GM21529 (cell line): ENCODE measurements around the gene SPATA18.
"Not testable (repeated sequence)": the region's sequence is repeated elsewhere in the genome, so short reads cannot be mapped to it uniquely, and the experiment has no call there.

Source experiments
- ATAC-seq: cut with Tn5 transposase; IDR thresholded peaks from one replicate; pipeline ENCODE4 v1.9.1; 2021; ENCODE audit not compliant: unreplicated experiment

SPATA18 gene

DNA sequence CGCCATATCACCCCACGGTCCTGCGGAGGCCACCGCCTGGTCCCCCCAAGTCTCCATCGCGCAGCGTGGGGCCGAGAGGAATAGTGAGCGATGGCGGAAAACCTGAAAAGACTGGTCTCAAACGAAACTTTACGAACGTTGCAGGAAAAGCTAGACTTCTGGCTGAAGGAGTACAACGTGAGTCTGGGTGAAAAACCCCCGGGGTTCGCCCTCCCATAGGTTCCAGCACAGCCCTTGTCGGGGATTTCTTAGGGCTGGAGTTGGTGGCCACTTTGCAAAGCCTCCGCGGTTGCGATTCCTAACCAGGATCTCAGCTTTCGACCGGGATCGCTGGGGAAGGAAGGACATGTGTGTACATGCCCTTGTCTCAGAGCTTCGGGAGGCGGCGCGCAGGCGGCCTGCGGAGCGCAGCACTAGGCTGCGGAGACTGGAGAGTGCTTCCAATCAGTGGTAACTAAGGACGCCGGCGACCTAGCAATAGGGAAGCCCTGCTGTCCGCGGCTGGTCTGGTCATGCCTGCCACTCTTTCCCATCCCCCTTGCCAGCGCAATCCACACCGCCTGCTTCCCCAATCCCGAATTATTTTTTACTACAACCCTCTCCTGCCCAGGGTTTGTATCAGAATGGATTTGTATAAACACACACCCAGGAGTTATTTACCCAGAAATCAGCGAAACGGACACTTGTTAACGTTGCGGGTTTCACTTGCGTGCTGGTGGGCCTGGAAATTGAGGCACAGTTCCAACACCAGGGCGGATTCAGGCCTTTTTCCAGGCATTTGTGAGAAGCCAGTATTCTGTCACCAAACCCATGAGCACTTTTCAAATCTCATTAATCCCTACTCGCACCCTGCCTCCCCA lies 741 bp downstream of the SPATA18 start:
- peak; percentile 59 for ATAC-seq

DNA sequence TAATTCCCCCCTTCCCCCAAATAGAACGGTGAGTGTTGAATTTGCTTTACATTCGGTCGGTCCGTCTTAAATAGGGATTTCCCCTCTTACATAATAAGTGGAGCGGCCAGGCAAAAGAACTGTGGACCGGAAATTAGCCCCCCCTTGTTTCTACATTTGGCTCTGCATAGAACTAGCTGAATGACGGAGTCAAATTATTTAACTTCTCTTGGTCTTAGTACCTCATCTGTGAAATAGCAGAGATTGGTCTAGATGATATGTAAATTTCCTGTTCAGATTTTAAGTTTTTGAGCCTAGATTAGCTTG lies 1.3 kb downstream of the SPATA18 start:
- ATAC-seq = peak; percentile 67

DNA sequence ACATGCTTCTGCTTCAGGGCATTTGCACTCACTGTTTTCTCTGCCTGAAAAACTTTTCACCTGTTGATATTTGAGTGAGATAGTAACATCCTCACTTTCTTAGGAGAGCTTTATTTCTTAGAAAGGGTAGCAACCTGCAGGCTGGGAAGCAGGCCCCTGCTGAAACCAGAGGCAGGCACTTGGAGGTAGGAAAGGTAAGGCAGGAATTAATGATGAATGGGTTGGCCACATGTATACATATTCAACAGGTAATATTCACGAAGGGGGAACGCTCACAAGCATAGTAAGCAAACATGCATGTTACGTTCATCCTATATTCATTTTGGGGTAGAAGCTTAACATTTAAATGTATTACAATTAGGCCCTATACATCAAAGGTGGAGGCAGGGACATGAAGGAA lies 3.1 kb downstream of the SPATA18 start:
- ATAC-seq = no peak

DNA sequence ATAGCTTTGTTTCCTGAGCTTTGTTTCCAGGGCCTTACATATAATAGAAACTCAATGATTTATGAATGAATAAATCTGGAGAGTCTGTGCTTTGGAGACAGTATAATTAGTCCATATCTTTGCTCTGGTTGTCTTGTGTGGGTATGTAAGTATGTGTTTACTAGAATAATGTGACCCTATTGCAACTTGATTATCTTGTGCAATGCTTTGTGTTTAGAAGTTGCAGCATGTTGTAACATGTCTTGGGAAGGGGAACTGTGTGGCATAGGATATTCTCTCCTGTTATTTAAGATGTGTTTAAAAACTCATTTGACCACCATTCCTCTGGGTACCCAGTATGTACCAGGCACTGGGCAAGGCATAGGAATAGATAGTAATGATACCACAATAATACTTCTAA lies 6.1 kb downstream of the SPATA18 start:
- no peak for ATAC-seq

DNA sequence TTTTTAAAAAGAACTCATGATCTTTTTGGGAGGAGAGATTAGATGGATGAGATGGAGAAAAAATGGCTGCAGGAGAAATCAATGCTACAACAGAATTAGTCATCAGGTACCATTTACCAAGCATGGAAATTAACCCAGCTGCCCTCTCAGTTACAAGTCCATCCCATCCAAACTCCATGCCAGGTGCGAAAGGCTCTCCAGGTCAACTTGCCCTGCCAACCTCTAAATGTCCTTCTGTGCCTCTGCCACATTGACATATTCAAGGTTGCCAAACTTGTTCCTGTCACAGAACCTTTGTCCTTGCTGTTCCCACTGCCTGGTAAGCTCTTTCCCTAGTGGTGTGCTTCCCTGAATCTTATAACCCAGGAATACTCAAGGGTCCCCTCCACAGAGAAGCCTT lies 7.2 kb downstream of the SPATA18 start:
- no peak for ATAC-seq

DNA sequence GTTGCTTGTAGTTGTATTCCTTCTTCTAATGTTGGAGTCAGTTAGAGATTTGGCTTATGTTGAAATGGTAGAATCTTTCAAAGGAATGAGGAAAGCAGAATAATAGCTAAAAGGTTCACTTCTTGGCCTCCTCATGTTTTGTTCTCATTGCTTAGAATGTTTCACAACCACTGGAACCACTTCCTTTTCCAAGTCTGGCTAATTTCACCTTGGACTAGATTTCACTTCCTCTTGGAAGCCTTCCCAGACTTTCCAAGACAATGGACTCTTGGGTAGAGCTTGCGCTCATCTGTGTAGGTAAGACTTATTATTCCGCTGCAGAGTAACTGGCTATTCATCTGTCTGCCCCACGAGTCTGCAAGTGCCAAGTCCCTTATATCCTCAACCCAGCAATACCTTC lies 8.3 kb downstream of the SPATA18 start:
- ATAC-seq = no peak

DNA sequence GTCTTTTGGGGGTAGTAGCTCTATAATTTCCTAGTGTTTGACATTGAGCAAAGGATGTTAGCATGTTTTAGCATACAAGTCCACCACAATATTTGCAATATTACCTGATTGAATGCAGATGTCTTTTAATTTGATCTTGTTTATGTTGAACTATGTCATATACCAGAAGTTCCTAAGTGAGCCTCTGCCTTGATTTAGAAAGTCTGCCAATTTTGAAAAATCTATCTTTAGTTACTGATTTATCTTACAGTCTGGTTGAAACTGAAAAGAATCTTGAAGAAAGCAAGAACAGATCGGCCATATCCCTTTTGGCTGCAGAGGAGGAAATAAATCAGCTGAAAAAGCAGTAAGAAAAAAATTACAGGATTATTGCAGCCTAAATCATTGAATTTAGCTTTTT lies 18.5 kb downstream of the SPATA18 start:
- no peak for ATAC-seq

DNA sequence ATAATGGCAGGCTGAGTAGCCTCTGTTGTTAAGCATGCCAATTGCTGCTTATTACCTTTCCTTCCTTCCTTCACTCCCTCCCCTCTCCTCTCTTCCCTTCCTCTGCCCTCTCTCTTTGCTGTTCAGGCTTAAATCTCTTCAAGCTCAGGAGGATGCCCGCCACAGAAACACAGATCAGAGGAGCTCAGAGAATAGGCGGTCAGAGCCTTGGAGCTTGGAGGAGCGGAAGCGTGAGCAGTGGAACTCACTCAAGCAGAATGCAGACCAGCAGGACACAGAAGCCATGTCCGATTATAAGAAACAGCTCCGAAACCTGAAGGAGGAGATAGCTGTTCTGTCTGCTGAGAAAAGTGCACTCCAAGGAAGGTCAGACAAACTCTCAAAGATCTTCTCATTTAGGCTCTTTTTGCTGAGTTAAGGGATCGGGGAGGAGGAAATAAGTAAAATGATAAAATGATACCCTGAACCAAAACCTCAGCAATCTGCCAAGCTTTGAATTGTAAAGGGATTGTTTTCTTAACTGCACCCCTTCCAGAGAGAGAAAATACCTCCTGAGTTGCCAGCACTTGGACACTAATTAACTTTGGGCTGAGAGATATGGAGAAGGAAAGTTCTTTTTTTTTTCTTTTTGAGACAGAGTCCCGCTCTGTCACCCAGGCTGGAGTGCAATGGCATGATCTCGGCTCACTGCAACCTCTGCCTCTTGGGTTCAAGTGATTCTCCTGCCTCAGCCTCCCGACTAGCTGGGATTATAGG lies 20.9 kb downstream of the SPATA18 start:
- no peak for ATAC-seq

DNA sequence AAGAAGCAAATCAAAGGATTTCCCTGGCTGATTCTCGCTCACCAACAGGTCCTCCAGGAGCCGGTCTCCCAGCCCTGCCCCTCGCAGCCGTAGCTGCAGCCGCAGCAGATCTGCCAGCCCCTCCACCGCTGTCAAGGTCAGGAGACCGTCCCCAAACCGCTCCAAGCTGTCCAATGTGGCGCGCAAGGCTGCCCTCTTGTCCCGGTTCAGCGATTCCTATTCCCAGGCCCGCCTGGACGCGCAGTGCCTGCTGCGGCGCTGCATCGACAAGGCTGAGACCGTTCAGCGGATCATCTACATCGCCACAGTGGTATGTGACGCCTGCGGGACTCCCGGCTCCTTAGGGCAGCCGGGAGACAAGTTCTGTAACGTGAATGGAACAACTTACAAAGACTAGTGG lies 25.6 kb downstream of the SPATA18 start:
- no peak for ATAC-seq

DNA sequence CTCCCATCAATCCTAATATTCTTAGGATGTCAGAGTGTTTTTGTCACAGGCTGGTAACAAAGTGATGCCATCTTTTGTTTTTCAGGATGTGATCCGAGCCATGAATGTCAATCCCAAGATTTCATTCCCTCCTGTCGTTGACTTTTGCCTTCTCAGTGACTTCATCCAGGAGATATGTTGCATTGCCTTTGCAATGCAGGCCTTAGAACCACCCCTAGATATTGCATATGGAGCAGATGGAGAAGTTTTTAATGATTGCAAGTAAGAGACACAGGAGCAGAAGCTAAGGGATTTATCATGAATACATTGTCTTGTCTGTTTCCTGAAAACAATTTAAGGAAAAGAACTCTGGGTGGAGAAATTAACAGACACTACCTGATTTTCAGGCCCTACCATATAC lies 28.6 kb downstream of the SPATA18 start:
- ATAC-seq = no peak

DNA sequence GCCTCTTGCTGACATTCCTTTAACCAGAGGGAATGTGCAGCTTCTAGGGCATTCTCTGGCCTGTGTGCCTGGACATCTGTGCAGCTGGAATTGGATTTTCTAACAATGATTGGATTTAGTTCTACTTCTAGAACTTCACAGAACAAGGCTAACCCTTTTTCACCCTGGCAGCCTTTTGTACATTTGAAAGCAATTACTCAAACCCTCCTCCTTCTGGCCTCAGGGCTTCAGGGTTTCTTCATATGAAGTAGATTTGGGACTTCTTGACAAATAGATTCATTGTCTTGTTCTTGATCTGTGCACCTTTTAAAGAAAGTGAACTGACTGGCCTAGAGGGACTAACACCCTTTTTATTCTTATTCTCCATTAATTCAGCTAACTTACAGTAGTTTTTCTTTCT lies 30.1 kb downstream of the SPATA18 start:
- ATAC-seq = no peak

DNA sequence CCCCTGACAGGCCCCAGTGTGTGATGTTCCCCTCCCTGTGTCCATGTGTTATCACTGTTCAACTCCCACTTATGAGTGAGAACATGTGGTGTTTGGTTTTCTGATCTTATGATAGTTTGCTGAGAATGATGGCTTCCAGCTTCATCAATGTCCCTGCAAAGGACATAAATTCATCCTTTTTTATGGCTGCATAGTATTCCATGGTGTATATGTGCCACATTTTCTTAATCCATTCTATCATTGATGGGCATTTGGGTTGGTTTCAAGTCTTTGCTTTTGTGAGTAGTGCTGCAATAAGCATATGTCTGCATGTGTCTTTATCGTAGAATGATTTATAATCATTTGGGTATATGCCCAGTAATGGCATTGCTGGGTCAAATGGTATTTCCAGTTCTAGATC lies 35.3 kb downstream of the SPATA18 start:
- not testable (repeated sequence) for ATAC-seq

DNA sequence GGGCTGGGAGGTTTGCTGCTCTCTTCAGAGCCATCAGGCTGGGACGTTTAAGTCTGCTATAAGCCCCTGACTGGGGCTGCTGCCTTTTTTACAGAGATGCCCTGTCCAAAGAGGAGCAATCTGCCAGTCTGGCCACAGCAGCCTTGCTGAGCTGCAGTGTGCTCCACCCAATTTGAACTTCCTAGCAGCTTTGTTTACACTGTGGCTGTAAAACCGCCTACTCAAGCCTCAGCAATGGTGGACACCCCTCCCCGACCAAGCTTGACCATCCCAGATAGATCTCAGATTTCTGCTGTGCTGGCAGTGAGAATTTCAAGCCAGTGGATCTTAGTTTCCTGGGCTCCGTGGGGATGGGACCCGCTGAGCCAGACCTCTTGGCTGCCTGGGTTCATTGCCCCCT lies 40.7 kb downstream of the SPATA18 start:
- no peak for ATAC-seq

DNA sequence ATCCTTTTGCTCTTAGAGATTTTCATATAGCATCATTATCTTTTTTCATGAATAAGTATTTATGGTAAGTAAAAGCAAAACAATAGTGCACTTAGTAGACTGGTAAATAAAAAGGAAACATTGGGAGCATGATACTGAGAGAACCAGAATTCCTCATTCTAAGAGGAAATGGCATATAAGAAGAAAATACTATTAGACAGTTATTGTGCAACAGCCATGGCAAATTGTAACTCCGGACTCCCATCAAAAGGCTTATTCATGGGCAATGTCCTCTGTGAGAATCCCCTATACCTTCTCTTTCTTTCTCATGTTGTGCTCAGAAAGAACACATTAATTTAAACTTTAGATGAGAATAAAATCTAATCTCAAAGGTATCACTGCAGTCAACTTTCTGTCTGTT lies 42.4 kb downstream of the SPATA18 start:
- no peak for ATAC-seq

DNA sequence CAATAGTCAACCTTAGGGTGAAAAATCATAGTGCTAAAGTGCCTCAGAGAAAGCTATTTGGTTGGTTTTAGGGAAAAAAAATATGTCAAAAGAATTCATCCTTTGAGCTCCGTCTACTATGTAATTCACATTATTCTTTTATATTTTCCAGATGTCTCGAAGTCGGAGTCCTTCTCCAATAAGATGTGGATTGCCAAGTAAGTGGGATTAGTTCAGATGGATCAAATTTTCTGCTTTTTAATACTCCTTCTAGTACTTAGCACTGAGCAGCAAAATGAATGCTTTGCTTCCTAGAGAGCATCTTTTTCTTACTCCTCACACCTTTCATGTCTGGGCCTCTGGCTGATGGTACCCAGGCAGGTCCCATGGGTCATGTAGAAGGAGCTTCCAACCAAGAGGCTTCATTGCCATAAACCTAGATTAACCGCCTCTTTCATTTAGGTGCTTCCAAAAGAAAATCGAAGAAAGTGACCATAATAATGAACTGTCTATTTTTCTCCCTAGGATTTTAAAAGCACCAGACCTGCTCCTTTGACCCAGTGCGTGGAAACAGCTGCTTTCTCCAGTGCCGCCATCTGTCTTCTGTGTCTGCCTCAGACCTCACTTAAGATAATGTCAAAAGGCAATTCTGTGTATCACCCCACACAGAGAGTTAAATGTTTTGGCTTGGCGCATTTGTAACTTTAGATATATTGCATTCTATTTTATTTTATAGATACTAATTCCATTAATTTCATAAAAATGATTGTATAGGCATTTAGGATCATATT lies 43.5 kb downstream of the SPATA18 start:
- no peak for ATAC-seq

DNA sequence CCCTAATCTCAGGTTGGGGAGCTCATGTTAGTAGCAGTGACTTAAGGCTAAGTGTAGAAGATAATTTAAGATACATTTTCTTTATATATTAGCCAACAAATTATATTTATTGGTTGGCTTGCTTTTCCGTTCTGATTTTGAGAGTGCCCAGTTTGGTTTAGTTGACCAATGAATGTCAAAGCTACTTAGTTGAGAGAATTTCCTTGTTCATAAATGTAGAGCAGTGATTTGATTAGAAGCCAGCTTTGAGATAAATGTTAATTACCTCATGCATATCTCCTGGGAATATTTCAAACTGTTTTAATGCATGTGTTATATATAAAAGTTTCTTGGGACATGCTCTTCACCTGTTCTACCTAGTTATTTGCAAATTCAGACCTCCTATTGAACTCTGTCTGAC lies 44.3 kb downstream of the SPATA18 start:
- no peak for ATAC-seq

DNA sequence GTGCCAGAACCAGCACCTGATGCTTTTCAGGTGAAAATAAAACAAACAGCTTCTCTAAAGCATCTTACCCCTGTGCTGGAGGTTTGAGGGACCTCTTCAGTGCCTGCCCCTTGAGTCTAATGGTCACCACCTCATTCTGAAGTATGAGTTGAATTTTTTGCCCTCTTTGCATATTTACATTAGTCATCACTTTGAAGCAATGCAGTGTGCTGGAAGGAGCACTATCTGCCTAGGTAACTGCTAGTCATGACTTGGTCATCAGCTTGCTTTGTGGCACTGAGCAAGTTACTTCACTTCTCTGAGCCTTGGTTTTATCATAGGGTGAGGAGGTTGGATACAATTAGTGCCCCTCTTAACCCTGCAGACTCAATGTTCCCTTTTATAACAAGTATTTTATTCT lies 44.9 kb downstream of the SPATA18 start:
- ATAC-seq = no peak

DNA sequence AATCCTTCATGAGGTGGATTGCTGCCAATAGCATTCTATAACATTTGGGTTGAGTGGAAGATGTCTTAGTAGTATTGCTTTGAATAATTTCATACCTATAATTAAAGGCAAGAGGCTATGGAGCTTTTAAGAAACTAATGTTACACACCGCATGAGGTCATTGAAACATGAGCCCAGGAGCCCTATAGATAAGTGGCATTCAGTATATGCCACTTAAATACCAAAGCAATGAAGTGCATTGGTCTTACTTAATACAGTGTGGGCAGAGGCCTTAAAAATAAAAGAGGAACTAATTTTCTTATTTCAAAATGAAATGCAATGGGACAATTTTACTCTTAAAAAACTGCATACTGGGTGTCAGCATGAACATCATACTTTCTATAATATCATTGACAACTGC lies 47.5 kb downstream of the SPATA18 start:
- no peak for ATAC-seq

DNA sequence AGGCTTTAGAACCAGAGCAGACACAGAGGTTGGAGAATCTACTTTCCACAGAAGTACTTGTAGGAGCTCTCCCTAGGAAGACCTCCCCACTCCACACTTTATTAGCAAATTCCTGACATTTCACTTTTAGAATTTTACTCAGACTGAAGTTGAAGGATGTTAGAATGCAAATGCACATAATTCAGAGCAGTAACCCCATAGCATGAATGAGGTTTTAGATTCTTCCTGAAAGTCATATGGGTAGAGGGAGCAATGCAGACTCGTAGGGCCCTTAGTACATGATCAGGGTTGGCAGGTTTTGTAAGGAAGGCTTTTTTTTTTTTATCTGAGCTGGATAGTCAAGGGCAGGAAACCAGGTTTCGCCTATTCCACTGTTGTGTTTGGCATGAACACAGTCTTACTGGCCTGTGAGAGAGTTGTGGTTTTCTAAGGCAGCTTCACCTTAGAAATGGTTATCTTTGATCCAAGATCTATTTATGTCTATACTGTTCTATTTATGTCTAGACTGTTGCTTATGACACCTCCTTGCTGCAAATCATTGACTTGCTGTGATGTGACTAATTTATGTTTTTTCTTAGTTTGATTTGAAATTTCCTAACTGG lies 48.9 kb downstream of the SPATA18 start:
- peak; percentile 57 for ATAC-seq

DNA sequence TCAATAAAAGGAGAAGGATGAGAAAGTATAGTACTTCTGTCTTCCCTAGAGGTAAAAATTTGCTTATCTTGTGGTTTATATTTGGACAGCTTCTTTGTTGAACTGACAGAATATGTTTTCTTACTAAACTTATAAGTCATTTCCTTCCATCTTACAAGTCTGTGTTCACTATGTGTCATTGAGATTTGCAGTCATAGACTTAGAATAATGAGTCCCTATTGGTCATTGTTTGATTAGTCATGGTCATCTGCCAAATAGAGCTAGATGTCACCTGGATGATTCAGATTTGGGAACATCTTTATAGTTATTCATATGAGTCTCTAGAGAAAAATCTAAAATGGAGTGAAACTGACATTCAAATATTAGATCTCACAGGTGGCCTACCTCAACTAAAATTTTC lies 51.5 kb downstream of the SPATA18 start:
- no peak for ATAC-seq

DNA sequence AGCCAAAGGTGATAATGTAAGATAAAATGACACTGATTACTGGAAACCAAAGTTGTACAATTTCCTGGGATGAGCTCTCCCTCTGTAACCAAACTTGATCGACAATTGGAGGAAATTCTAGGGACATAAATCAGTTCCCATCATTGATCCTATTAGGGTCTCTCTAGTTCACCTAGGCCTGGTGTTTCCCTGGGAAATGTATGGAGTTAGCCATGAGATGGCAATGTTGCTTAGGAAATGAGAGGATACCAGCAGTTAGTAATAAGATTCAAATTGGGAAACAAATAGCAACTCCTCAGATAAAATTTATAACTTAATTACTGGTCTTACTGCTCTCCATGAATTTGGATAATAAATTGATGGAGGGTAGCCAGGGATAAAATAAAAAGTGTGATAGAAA lies 52.2 kb downstream of the SPATA18 start:
- no peak for ATAC-seq

DNA sequence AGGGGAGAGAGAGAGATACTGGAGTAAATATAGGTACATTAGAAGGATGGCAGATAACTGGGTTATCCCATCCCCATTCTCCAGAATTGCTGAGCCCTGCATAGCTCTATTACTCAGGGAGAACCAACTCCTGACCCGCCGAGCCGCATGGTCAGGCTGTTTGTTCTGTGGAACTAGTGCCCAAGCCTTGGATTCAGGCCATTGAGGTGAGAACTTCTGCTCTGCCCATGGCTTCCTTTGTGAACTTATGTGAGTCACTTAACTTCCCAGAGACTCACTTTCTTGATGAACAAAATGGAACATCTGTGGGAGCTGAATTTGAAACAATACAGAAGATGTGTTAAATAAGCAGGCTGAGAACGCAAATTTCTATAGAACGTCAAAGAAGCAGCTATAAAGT lies 54.2 kb downstream of the SPATA18 start:
- ATAC-seq = no peak
